PC-9 (cell line): ENCODE results near the gene RPA3. TPM values are rescaled to one million over a fixed set of nuclear protein-coding genes. Genes with fewer than 3 reads are reported as not detected.

Experiments
- BruUV-seq: library from RNA; stranded (reverse); fragments of 400-500 nt; replicated peaks from 2 replicates; lab custom pipeline; 2021; lab: Mats Ljungman, UMichigan
- CTCF ChIA-PET: fragments of 300-600 bp; sonication (Branson Sonifier 250); formaldehyde crosslinking; loops from one replicate; lab custom pipeline; 2022; ENCODE audit warnings: antibody characterized with exemption; lab: Charles Lee
- POLR2A ChIA-PET: fragments of 300-600 bp; sonication (Branson Sonifier 250); formaldehyde crosslinking; loops from one replicate; lab custom pipeline; 2022; ENCODE audit warnings: antibody characterized with exemption; ENCODE audit not compliant: unreplicated experiment; lab: Charles Lee
- DNase-seq, 2 experiments: peaks; one replicate each; pipeline versions ENCODE4 v3.0.0 to v3.0.0-alpha.2; 2015 to 2022; ENCODE audit warnings: mixed read lengths in 1 of 2
- H2AFZ ChIP-seq: fragments of 200-600 bp; sonication (generic); 2 replicates; pipeline ENCODE4 v1.8.1; 2017; ENCODE audit warnings: antibody characterized with exemption
- H3F3A ChIP-seq: fragments of 200-600 bp; sonication (generic); 2 replicates; pipeline ENCODE4 v1.8.1; 2017; ENCODE audit warnings: antibody characterized with exemption, mild to moderate bottlenecking, low read depth; ENCODE audit not compliant: insufficient read depth
- H3K27ac ChIP-seq: fragments of 200-600 bp; sonication (generic); 2 replicates; pipeline ENCODE4 v1.6.1; 2016; ENCODE audit warnings: mixed run types
- H3K27me3 ChIP-seq: fragments of 200-600 bp; sonication (generic); 2 replicates; pipeline ENCODE4 v1.6.1; 2016; ENCODE audit warnings: low read depth, mixed run types; ENCODE audit not compliant: insufficient read depth
- H3K36me3 ChIP-seq: fragments of 200-600 bp; sonication (generic); 2 replicates; pipeline ENCODE4 v1.6.1; 2016; ENCODE audit warnings: low read depth, mixed run types
- H3K4me1 ChIP-seq: fragments of 200-600 bp; sonication (generic); replicated peaks from 2 replicates; pipeline ENCODE4 v1.6.1; 2016; ENCODE audit warnings: mixed run types; ENCODE audit not compliant: insufficient read depth
- H3K4me2 ChIP-seq: fragments of 200-600 bp; sonication (generic); 2 replicates; pipeline ENCODE4 v1.6.1; 2017; ENCODE audit warnings: mixed run types
- H3K4me3 ChIP-seq: fragments of 200-600 bp; sonication (generic); 2 replicates; pipeline ENCODE4 v1.6.1; 2016; ENCODE audit warnings: mixed run types
- H3K79me2 ChIP-seq: fragments of 200-600 bp; sonication (generic); 2 replicates; pipeline ENCODE4 v1.6.1; 2017; ENCODE audit warnings: low read depth, mixed run types
- H3K9me2 ChIP-seq: fragments of 200-600 bp; sonication (generic); 2 replicates; pipeline ENCODE4 v1.8.1; 2017; ENCODE audit warnings: mild to moderate bottlenecking; ENCODE audit not compliant: insufficient read depth
- H3K9me3 ChIP-seq: fragments of 200-600 bp; sonication (generic); 2 replicates; pipeline ENCODE4 v1.8.1; 2016; ENCODE audit warnings: low read depth; ENCODE audit not compliant: insufficient read depth
- H4K20me1 ChIP-seq: fragments of 200-600 bp; sonication (generic); 2 replicates; pipeline ENCODE4 v1.8.1; 2017; ENCODE audit not compliant: insufficient read depth
- EZH2 ChIP-seq: fragments of 200-600 bp; sonication (generic); IDR thresholded peaks from 2 replicates; pipeline ENCODE4 v1.8.0; 2017; ENCODE audit warnings: antibody characterized with exemption, low read depth
- intact Hi-C: fragments of 100-400 bp; cut with micrococcal nuclease; formaldehyde crosslinking; loops from one replicate; pipeline ENCODE4 v1.10.0; 2022; ENCODE audit not compliant: unreplicated experiment
- total RNA-seq: library from RNA; stranded (reverse); gene quantifications from 2 replicates; pipeline ENCODE4 v1.2.3, GENCODE V29; 2021
- TF ChIP-seq, protein P1 (sequence below): fragments of 200-600 bp; sonication (generic); conservative IDR thresholded peaks from 2 replicates; pipeline ENCODE4 v1.6.1; 2017; ENCODE audit warnings: mixed run types, antibody characterized with exemption, mild to moderate bottlenecking, moderate library complexity

RPA3 gene
- total RNA-seq, 1 experiment from 2014 or later, result 166 TPM

DNA sequence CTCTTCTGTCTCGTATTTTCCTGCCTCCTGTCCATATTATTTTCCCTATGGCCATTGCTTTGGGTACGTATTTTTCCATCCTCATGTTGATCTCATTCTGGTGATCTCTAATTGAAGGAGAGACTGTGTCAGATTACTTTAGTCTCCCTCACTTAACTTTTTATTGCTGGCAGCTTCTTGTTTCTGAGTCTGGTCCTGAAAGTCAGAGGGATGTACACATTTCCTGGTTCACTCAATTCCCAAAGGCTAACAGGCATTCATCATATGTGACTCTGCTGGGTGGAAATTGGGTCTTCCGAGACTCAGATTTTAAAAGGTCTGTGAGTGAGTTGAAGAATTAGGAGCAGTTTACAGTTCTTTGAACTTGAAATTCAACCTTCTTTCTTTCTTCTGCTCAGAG is 66.9 kb downstream of the RPA3 start:
- Histone ChIP-seq H3K27ac (no peak overlapping the region), H3K27me3 (no peaks in the 10 kb centered on the region), H3K36me3 (no peaks in the 10 kb centered on the region), H3K4me3 (no peak overlapping the region), H2AFZ (no peak overlapping the region), H3K9me2 (no peaks in the 10 kb centered on the region), H3F3A (no peaks in the 10 kb centered on the region; the same call in 1 of the 2 replicates), H3K9me3 (no peaks in the 10 kb centered on the region), H4K20me1 (0 out of 2 replicates have a peak, but pooled peaks cover 3% of the 10 kb centered on the region), H3K4me2 (no peak overlapping the region), H3K79me2 (peaks cover 49% of the 10 kb centered on the region), H3K4me1 (no peaks in the 10 kb centered on the region)
- POLR2A ChIA-PET, result interaction anchor here (0.7 kb wide), 1 partner anchor 304 kb away, joined by 4 read pairs; no protein-coding TSS in a partner anchor
- DNase-seq, result no peak
- CTCF ChIA-PET, result no interaction called here
- intact Hi-C loops, result no loop called here
- BruUV-seq, result no TSS peak
- TF ChIP-seq EZH2, result no peak

DNA sequence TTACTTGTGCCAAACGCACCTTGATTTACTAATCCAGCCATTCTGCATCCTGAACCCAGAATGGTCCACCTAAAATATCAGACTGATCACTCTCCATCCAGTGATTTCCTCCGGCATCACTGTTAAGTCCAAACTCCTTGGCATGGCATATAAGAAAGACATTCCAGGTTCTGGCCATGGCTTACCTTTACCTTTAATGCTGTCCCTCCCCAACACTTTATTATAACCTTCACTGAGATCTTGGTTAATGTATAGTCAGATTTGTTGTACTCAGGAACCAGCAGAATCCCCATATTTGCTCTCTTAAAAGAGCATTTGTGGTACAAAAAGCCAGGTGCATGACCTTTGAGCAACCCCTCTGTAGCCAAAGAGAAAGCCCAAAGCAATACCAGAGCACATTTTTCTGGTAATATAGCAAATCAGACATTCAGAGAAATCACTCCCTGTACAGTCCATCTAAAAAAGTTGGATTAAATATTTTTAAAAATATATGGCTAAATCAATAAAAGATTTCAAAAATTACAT is 67.7 kb downstream of the RPA3 start:
- peaks cover 50% of the 10 kb centered on the region for H3K79me2 ChIP-seq
- no peak overlapping the region for H2AFZ ChIP-seq
- H3K4me2 ChIP-seq, result no peak overlapping the region
- ChIA-PET CTCF (no interaction called here), POLR2A (interaction anchor here (0.7 kb wide), 1 partner anchor 303 kb away, joined by 4 read pairs; no protein-coding TSS in a partner anchor)
- H3K9me2 ChIP-seq, result no peaks in the 10 kb centered on the region
- TF ChIP-seq, protein P1, sequence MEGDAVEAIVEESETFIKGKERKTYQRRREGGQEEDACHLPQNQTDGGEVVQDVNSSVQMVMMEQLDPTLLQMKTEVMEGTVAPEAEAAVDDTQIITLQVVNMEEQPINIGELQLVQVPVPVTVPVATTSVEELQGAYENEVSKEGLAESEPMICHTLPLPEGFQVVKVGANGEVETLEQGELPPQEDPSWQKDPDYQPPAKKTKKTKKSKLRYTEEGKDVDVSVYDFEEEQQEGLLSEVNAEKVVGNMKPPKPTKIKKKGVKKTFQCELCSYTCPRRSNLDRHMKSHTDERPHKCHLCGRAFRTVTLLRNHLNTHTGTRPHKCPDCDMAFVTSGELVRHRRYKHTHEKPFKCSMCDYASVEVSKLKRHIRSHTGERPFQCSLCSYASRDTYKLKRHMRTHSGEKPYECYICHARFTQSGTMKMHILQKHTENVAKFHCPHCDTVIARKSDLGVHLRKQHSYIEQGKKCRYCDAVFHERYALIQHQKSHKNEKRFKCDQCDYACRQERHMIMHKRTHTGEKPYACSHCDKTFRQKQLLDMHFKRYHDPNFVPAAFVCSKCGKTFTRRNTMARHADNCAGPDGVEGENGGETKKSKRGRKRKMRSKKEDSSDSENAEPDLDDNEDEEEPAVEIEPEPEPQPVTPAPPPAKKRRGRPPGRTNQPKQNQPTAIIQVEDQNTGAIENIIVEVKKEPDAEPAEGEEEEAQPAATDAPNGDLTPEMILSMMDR, result no peak
- TF ChIP-seq EZH2, result no peak
- no peaks in the 10 kb centered on the region for H3K27me3 ChIP-seq
- no TSS peak for BruUV-seq
- H3K4me3 ChIP-seq, result no peak overlapping the region
- no peak for DNase-seq
- no peaks in the 10 kb centered on the region for H3K36me3 ChIP-seq
- H3K9me3 ChIP-seq, result no peaks in the 10 kb centered on the region
- no peak overlapping the region for H3K27ac ChIP-seq
- 0 out of 2 replicates have a peak, but pooled peaks cover 3% of the 10 kb centered on the region for H4K20me1 ChIP-seq
- H3K4me1 ChIP-seq, result no peaks in the 10 kb centered on the region
- H3F3A ChIP-seq, result no peaks in the 10 kb centered on the region; the same call in 1 of the 2 replicates
- intact Hi-C loops, result no loop called here

DNA sequence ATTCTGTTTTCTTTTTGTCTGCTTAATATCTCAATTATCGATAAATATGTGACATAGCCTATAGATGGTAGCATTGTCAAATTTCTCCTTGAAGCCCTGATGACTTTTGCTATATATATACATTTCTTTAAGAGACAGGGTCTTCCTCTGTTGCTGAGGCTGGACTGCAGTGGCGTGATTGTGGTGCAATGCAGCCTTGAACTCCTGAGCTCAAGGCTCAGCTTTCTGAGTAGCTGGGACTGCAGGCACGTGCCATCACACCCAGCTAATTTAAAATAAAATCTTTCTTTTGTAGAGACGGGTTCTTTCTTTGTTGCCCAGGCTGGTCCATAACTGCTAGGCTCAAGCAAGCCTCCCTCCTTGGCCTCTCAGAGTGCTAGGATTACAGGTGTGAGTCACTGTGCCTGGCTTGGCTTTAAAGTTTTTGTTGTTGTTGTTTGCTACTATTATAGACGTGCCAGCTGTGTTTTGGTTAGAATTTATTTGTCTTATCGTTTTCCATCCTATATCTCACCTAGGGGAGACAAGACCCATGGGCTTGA is 70.8 kb downstream of the RPA3 start:
- intact Hi-C loops, result no loop called here
- peaks cover 58% of the 10 kb centered on the region for H3K79me2 ChIP-seq
- H3K27ac ChIP-seq, result no peak overlapping the region
- no peak overlapping the region for H2AFZ ChIP-seq
- H3K36me3 ChIP-seq, result 0 out of 2 replicates have a peak, but pooled peaks cover 5% of the 10 kb centered on the region
- H3F3A ChIP-seq, result no peaks in the 10 kb centered on the region; the same call in 1 of the 2 replicates
- no peak for TF ChIP-seq EZH2
- TF ChIP-seq, protein P1, result no peak
- H3K4me2 ChIP-seq, result no peak overlapping the region
- no peaks in the 10 kb centered on the region for H4K20me1 ChIP-seq
- CTCF ChIA-PET, result no interaction called here
- H3K27me3 ChIP-seq, result no peaks in the 10 kb centered on the region
- H3K4me3 ChIP-seq, result no peak overlapping the region
- no peaks in the 10 kb centered on the region; the same call in 1 of the 2 replicates for H3K9me3 ChIP-seq
- no peak for DNase-seq
- POLR2A ChIA-PET, result no interaction called here
- no TSS peak for BruUV-seq
- H3K4me1 ChIP-seq, result peaks cover 3% of the 10 kb centered on the region
- no peaks in the 10 kb centered on the region for H3K9me2 ChIP-seq
